GM10266 (cell line): ENCODE measurements around the gene ATRN.
"Not testable (repeated sequence)": the region's sequence is repeated elsewhere in the genome, so short reads cannot be mapped to it uniquely, and the experiment has no call there.

Experiments
- DNase-seq: peaks from one replicate; pipeline ENCODE4 v3.0.0; 2012; ENCODE audit errors: extremely low spot score
- TF ChIP-seq, protein P1 (sequence below): IDR thresholded peaks from 2 replicates; pipeline ENCODE4 v1.5.1; 2012; ENCODE audit warnings: mild to moderate bottlenecking, low read depth; ENCODE audit not compliant: control insufficient read depth, insufficient read depth; ENCODE audit errors: missing control alignments

The ATRN gene

DNA sequence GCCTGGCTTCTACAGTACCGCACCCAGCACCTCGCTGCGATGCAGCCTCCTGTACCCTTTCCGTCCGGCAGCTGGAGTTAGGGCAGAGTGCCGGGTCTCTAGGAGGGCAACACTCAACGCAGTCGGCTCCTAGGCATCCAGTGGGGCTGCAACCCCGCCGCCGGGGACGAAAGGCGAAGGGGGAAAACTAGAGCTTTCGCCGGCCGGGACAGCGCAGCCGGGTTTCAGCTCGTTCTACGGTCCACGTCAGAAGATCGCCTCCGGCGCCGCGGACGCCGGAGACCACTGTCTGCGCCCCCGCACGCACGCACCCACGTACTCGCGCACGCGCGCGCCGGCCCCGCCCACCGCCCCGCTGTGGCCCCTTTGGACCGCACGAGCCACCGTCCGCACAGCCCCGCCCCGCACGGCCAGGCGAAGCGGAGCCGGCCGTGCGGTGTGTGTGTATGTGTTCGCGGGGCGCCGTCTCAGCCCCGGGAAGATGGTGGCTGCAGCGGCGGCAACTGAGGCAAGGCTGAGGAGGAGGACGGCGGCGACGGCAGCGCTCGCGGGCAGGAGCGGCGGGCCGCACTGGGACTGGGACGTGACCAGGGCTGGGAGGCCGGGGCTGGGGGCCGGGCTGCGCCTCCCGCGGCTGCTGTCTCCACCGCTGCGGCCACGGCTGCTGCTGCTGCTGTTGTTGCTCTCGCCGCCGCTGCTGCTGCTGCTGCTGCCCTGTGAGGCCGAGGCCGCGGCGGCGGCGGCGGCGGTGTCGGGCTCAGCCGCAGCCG, at the start of gene ATRN:
Gene ATRN, plus strand, starts transcription at position 392 of the 770 bp plus-strand sequence. Its CDS starts 90 bp downstream, at position 482.
- DNase-seq = peak; percentile 96
- TF ChIP-seq, protein P1, sequence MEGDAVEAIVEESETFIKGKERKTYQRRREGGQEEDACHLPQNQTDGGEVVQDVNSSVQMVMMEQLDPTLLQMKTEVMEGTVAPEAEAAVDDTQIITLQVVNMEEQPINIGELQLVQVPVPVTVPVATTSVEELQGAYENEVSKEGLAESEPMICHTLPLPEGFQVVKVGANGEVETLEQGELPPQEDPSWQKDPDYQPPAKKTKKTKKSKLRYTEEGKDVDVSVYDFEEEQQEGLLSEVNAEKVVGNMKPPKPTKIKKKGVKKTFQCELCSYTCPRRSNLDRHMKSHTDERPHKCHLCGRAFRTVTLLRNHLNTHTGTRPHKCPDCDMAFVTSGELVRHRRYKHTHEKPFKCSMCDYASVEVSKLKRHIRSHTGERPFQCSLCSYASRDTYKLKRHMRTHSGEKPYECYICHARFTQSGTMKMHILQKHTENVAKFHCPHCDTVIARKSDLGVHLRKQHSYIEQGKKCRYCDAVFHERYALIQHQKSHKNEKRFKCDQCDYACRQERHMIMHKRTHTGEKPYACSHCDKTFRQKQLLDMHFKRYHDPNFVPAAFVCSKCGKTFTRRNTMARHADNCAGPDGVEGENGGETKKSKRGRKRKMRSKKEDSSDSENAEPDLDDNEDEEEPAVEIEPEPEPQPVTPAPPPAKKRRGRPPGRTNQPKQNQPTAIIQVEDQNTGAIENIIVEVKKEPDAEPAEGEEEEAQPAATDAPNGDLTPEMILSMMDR = no peak

DNA sequence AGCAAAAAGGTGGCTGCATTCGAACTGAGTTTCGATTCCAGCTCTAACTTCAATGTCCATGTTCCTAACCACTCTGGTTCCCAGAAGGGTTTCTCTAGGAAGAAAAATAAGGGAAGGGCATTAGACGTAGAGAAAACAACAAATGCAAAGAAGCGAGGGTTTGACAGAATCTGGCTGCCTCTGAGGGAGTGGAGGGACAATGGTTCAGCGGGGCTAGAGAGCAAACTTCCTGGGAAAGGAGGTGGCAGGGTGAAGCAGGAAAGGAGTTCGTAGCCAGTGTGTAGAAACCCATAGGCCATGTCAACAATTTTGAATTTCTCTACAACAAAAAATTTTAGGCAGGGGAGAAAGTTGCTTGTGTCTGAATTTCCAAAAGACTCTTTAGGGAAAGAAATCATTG, 48.8 kb upstream of the ATRN start:
- TF ChIP-seq, protein P1 = no peak

DNA sequence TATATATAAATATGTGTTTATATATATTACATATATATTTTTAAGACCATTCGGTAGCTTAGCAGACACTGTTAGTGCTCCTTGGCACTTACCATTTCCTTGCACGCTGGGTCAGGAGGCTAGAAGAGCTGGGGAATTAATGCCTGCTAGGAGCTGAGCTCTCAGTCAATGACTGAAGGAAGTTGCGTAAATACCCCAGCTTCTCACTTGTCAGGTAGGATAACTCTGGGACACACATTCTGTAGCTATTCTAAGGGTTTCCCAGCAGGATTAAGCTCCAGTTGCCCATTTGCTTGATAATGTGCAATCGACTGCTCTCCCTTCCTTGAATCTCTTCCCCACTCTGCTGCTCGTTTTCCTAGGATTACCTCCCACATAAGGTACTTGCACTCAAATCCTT, 47.7 kb upstream of the ATRN start:
- DNase-seq = no peak

More for the DNA sequence above, 48.8 kb upstream of the ATRN start:
- DNase-seq = no peak

DNA sequence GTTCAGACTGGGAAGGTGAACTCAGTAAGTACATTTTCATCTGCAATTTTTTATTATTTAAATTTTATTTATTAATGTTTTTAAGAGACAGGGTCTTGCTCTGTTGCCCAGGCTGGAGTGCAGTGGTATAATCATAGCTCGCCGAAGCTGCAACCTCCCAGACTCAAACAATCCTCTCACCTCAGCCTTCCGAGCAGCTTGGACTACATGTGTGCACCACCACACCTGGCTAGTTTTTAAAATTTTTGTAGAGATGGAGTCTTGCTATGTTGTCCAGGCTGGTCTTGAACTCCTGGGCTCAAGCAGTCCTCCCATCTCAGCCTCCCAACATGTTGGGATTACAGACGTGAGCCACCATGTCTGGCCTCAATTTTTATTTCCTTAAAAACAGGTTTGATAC, 44.1 kb upstream of the ATRN start:
- not testable (repeated sequence) for DNase-seq

More for the DNA sequence above, 47.7 kb upstream of the ATRN start:
- TF ChIP-seq, protein P1 = no peak

DNA sequence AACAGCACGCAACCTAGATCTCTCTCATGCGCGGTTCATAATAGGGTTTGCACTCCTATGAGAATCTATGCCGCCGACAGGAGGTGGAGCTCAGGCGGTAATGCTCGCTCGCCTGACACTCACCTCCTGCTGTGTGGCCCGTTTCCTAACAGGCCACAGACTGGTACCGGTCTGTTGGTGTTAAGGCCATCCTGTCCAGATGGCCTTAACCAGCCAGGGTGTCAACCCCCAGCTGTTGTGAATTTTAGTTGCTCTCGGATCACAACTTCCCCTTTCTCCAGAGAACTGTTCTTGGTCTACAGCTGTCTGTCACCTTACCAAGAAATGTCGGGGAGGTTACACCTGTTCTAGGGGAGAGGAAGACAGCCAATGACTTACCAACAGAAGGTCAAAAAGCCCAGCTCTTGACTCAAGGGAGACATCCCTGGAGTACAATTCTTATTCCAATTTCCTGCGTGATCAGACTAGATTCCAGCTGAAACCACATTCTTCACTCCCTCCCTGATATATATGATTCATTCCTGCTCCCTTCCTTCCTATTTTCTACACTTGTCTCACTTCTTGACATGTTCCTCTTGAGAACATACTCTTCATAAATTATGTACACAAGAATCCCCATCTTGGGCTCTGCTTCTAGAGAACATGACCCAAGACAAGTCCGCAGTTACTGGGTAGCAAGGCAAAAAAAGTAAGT, 40.3 kb upstream of the ATRN start:
- no peak for DNase-seq
- TF ChIP-seq, protein P1 = no peak

DNA sequence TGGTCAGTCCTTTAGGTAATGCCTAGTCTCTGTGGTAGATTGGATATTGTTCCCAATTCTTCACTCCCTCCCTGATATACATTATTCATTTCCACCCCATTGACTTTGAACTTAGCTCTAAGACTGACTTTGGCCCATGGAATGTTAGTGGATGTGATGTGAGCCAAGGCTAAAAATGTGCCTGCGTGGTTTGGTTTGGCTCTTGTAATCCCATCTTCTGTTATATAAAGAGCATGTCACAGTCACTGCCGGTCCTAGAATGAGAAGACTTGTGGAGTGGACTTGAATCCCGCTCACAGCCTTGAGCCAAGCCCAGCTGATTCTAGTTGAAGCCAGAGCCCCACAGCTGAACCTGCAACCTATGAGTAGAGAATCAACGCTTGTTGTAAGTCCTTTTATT, 39.7 kb upstream of the ATRN start:
- TF ChIP-seq, protein P1 = no peak
- DNase-seq = no peak

DNA sequence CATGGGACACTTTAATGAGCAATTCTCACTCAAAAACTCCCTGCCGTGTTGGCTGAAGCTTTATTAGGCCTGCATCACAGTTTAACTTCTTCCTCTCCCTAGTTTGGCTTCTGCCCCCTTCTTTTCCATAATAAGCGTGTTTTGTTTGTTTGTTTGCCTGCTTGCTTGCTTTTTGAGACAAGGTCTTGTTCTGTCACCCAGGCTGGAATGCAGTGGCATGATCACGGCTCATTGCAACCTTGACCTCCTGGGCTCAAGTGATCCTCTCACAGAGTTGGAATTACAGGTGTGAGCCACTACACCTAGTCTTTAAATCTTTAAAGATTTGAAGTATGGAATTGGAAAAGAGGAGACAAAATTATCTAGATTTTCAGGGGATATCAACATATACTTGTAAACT, 38.0 kb upstream of the ATRN start:
- DNase-seq = no peak
- TF ChIP-seq, protein P1 = no peak
